ENCODE results near the gene CEP192. TPM values are rescaled to one million over a fixed set of nuclear protein-coding genes. Genes with fewer than 3 reads are reported as not detected.

The CEP192 gene
- total RNA-seq, 1 donor from 2014 or later, result 22.3 TPM

GRCh38 chr18:13017247-13017875, 26.2 kb downstream of the CEP192 start:
- no peak for ATAC-seq (ENCODE audit: poor library complexity)
- intact Hi-C loops (cut with DNase I), result no loop called here
- DNase-seq, result no peak

GRCh38 chr18:13018374-13018773, 27.2 kb downstream of the CEP192 start:
- no peak for DNase-seq
- intact Hi-C loops (cut with DNase I), result no loop called here
- ATAC-seq (ENCODE audit: poor library complexity), result no peak

GRCh38 chr18:13019301-13019700, 28.1 kb downstream of the CEP192 start:
- intact Hi-C loops (cut with DNase I), result no loop called here
- no peak for ATAC-seq (ENCODE audit: poor library complexity)
- no peak for DNase-seq

- no peak for DNase-seq
- no peak for ATAC-seq (ENCODE audit: poor library complexity)
- intact Hi-C loops (cut with DNase I), result no loop called here
Measured at GRCh38 chr18:13022644-13023043, 31.5 kb downstream of the CEP192 start.

- intact Hi-C loops (cut with DNase I), result no loop called here
- DNase-seq (no peak), ATAC-seq (ENCODE audit: poor library complexity) (no peak)
Measured at GRCh38 chr18:13025233-13025632, 34.1 kb downstream of the CEP192 start.

- DNase-seq (no peak), ATAC-seq (ENCODE audit: poor library complexity) (peak; percentile 18)
- intact Hi-C loops (cut with DNase I), result no loop called here
Measured at GRCh38 chr18:13026583-13027270, 35.6 kb downstream of the CEP192 start.

GRCh38 chr18:13028869-13029268, 37.7 kb downstream of the CEP192 start:
- DNase-seq (no peak), ATAC-seq (ENCODE audit: poor library complexity) (peak; percentile 89)
- intact Hi-C loops (cut with DNase I), result no loop called here

GRCh38 chr18:13032173-13032572, 41.0 kb downstream of the CEP192 start:
- DNase-seq (no peak), ATAC-seq (ENCODE audit: poor library complexity) (no peak)
- intact Hi-C loops (cut with DNase I), result no loop called here

GRCh38 chr18:13035249-13035914, 44.2 kb downstream of the CEP192 start:
- DNase-seq, result no peak
- no peak for ATAC-seq (ENCODE audit: poor library complexity)
- intact Hi-C loops (cut with DNase I), result no loop called here

- ATAC-seq (ENCODE audit: poor library complexity) (no peak), DNase-seq (no peak)
- intact Hi-C loops (cut with DNase I), result no loop called here
Measured at GRCh38 chr18:13036622-13037320, 45.6 kb downstream of the CEP192 start.

- intact Hi-C loops (cut with DNase I), result no loop called here
- ATAC-seq (ENCODE audit: poor library complexity), result no peak
- no peak for DNase-seq
Measured at GRCh38 chr18:13039806-13040205, 48.6 kb downstream of the CEP192 start.

- DNase-seq, result no peak
- ATAC-seq (ENCODE audit: poor library complexity), result no peak
- intact Hi-C loops (cut with DNase I), result no loop called here
Measured at GRCh38 chr18:13043066-13043465, 51.9 kb downstream of the CEP192 start.

- intact Hi-C loops (cut with DNase I), result no loop called here
- DNase-seq, result no peak
- ATAC-seq (ENCODE audit: poor library complexity), result no peak
Measured at GRCh38 chr18:13048061-13048595, 57.0 kb downstream of the CEP192 start.

GRCh38 chr18:13051159-13051558, 60.0 kb downstream of the CEP192 start:
- ATAC-seq (ENCODE audit: poor library complexity), result no peak
- intact Hi-C loops (cut with DNase I), result no loop called here
- DNase-seq, result no peak

- DNase-seq, result no peak
- ATAC-seq (ENCODE audit: poor library complexity), result peak; percentile 18
- intact Hi-C loops (cut with DNase I), result no loop called here
Measured at GRCh38 chr18:13051950-13052349, 60.8 kb downstream of the CEP192 start.

GRCh38 chr18:13054336-13054735, 63.2 kb downstream of the CEP192 start:
- DNase-seq (no peak), ATAC-seq (ENCODE audit: poor library complexity) (no peak)
- intact Hi-C loops (cut with DNase I), result no loop called here

- intact Hi-C loops (cut with DNase I), result no loop called here
- peak; percentile 76 for ATAC-seq (ENCODE audit: poor library complexity)
- no peak for DNase-seq
Measured at GRCh38 chr18:13061630-13062189, 70.5 kb downstream of the CEP192 start.

- no peak for ATAC-seq (ENCODE audit: poor library complexity)
- no peak for DNase-seq
- intact Hi-C loops (cut with DNase I), result no loop called here
Measured at GRCh38 chr18:13067124-13067523, 76.0 kb downstream of the CEP192 start.

GRCh38 chr18:13067966-13068365, 76.8 kb downstream of the CEP192 start:
- intact Hi-C loops (cut with DNase I), result no loop called here
- ATAC-seq (ENCODE audit: poor library complexity) (no peak), DNase-seq (no peak)
